ENCODE data around the gene GRAMD1B. TPM values are rescaled to one million over a fixed set of nuclear protein-coding genes. Genes with fewer than 3 reads are reported as not detected.
A peak's percentile ranks its signal among the peaks of the same experiment; 100 is the strongest.

GRAMD1B gene
- total RNA-seq, 4 donors from 2014 or later, result 27.5 to 37.2 (median 30.6) TPM

DNA sequence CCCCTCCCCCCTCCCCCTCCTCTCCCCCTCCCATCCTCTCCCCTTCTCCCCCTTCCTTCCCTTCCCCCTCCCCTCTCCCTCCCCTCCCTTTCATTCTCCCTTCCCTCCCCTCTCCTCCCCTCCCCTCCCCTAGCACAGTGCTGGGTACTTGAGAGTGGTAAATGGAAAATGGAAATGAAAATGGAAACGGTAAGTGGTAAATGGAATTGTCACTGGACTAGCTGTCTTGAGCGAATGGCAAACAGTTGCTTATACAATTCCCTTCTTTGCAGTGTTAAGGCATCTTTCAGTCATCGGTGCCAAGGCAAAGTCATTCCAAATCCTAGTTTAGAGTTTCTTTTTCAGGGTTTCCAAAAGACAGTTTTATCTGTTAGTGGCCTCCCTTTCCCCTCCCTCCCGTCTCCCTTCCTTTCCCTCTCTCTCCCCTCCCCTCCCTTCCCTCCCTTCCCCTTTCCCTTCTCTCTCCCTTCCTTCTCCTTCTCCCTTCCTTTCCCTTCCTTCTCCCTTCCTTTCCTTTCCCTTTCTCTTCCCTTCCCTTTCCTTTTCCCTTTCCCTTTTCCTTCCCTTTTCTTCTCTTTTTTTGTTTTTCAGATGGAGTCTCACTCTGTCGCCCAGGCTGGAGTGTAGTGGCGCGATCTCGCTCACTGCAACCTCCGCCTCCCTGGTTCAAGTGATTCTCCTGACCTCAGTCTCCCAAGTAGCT, 47.3 kb downstream of the GRAMD1B start:
- Histone ChIP-seq H3K9me3 (no peaks in the 10 kb centered on the region), H3K27ac (no peak overlapping the region), H3K27me3 (no peaks in the 10 kb centered on the region), H3K4me3 (no peak overlapping the region), H3K36me3 (no peaks in the 10 kb centered on the region), H3K4me1 (peaks cover 0 to 7% (median 5%) of the 10 kb centered on the region in 4 donors)
- 88 to 89% methylated on average over 9 of the region's 9 CpGs for WGBS, 2 donors
- no peak for DNase-seq (ENCODE audit: low spot score in 2 of 2)
- TF ChIP-seq, protein P1, sequence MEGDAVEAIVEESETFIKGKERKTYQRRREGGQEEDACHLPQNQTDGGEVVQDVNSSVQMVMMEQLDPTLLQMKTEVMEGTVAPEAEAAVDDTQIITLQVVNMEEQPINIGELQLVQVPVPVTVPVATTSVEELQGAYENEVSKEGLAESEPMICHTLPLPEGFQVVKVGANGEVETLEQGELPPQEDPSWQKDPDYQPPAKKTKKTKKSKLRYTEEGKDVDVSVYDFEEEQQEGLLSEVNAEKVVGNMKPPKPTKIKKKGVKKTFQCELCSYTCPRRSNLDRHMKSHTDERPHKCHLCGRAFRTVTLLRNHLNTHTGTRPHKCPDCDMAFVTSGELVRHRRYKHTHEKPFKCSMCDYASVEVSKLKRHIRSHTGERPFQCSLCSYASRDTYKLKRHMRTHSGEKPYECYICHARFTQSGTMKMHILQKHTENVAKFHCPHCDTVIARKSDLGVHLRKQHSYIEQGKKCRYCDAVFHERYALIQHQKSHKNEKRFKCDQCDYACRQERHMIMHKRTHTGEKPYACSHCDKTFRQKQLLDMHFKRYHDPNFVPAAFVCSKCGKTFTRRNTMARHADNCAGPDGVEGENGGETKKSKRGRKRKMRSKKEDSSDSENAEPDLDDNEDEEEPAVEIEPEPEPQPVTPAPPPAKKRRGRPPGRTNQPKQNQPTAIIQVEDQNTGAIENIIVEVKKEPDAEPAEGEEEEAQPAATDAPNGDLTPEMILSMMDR (IDR thresholded peaks at IDR 0.05), result no peak
- no peak for TF ChIP-seq EP300 (IDR thresholded peaks at IDR 0.05)
- no peak for TF ChIP-seq POLR2A (IDR thresholded peaks at IDR 0.05)

DNA sequence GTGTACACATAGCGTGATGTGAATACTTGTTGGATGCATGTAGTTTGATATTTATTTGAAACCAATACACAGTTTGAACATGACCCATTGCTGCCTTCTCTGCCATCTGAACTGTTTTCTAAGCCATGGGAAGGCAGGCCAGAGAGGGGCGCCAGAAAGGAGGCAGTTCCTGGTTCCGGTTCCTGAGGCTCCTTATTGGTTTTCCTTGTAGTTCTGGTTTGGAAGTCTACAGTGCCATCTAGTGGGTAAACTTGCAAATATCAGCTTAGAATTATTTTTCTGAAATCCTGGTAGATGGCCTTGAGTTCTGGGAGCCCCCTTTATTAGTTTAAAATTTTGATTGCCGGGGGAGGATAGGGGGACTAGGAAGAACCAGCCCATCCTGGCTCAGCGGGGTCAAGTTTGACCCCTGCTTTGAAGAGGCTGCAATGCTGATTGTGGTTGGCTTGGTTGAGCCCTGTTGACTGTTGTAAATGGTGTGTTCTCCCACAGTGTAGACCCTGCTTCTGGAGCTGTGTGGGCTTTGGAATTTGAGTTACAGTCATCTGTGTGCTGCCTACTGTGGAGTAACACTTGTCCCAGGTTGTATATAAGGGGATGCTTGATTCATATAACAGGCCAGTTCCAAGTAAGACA, 48.4 kb downstream of the GRAMD1B start:
- no peak overlapping the region for H3K4me3 ChIP-seq

DNA sequence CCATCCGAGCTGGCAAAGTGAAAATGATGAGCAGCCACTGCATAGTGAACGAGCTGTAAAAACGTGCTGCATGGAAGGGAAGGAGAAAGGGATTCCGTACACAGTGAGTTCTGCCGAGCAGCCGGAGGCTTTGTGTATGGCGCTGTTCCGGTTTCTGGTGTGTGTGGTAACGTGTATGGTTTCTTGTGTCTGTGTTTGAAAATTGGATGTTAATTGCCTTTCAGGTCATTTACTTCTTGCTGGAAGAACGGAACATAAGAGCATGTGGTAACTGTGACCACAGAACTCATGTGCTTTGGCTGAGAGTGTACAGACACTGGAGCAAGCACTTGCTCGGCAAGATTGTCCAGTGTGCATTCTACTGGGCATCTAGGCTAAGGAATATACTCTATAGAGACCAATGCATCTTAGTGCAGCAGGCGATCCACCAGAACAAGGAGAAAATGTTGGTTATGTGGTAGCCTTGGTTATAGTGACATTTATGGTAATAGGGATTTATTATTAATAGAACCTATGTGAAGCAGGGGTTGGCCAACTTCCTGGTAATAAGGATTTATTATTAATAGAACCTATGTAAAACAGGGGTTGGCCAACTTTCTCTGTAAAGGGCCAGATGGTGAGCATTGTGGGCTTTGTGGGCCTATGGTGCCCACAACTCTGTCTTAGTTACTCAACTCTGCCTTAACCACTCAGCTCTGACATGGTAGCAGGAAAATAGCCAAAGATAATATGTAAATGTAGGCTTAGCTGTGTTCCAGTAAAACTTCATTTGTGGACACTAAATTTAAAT, 49.2 kb downstream of the GRAMD1B start:
- Histone ChIP-seq H3K4me1 (peaks cover 0 to 7% (median 5%) of the 10 kb centered on the region in 4 donors), H3K9me3 (no peaks in the 10 kb centered on the region), H3K27ac (peak overlapping the region in 1 of 4 donors; percentile 35), H3K4me3 (no peak overlapping the region), H3K36me3 (no peaks in the 10 kb centered on the region), H3K27me3 (no peaks in the 10 kb centered on the region)
- TF ChIP-seq EP300 (IDR thresholded peaks at IDR 0.05) (no peak), POLR2A (IDR thresholded peaks at IDR 0.05) (no peak)
- TF ChIP-seq, protein P1 (IDR thresholded peaks at IDR 0.05), result no peak
- 73 to 77% methylated on average over 12 of the region's 12 CpGs for WGBS, 2 donors
- no peak for DNase-seq (ENCODE audit: low spot score in 2 of 2)

More for the DNA sequence above, 48.4 kb downstream of the GRAMD1B start:
- 20 to 21% methylated on average over 5 of the region's 5 CpGs for WGBS, 2 donors
- no peaks in the 10 kb centered on the region for H3K27me3 ChIP-seq
- H3K9me3 ChIP-seq, result no peaks in the 10 kb centered on the region
- no peak for DNase-seq (ENCODE audit: low spot score in 2 of 2)
- peak overlapping the region in 1 of 4 donors; percentile 31 for H3K27ac ChIP-seq
- TF ChIP-seq, protein P1 (IDR thresholded peaks at IDR 0.05), result peak; percentile 50 to 75 (median 72)
- no peak for TF ChIP-seq EP300 (IDR thresholded peaks at IDR 0.05)
- TF ChIP-seq POLR2A (IDR thresholded peaks at IDR 0.05), result no peak
- no peaks in the 10 kb centered on the region for H3K36me3 ChIP-seq
- H3K4me1 ChIP-seq, result peaks cover 0 to 7% (median 5%) of the 10 kb centered on the region in 4 donors

DNA sequence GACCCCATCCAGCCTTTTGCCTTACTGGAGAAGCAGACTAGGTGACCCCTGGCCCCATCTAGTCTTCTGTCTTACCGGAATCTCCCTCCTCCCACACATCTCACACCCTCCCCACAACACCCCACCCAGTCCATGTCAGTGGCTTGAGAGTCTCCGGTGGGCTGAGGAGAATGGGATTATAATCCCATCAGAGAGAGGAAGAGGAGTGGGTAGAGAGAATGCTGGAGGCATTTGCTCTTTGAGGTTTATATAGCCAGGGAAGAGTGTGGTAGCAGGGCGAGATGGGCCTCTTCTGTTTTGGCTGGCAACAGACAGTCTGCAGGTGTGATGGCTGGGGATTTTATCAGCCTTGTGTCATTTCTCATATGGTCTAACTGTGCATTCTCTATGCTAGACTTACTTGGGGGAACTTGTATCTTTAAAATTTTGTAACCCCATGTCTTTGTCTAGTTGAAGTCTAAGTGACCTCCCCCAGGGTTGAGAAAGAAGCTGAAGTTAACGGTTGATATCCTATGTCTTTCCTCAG, 50.3 kb downstream of the GRAMD1B start:
- no peaks in the 10 kb centered on the region for H3K9me3 ChIP-seq
- no peak overlapping the region for H3K27ac ChIP-seq
- WGBS, 2 donors, result 41 to 53% methylated on average over 4 of the region's 4 CpGs
- peaks cover 0 to 7% (median 4%) of the 10 kb centered on the region in 4 donors for H3K4me1 ChIP-seq
- no peak for TF ChIP-seq EP300 (IDR thresholded peaks at IDR 0.05)
- TF ChIP-seq, protein P1 (IDR thresholded peaks at IDR 0.05), result no peak
- no peak for TF ChIP-seq POLR2A (IDR thresholded peaks at IDR 0.05)
- no peaks in the 10 kb centered on the region for H3K27me3 ChIP-seq
- H3K4me3 ChIP-seq, result no peak overlapping the region
- no peaks in the 10 kb centered on the region for H3K36me3 ChIP-seq
- no peak for DNase-seq (ENCODE audit: low spot score in 2 of 2)

Measured in tibial nerve (tissue), 4 donors.